ENCODE results near the gene PDXP.

Gene PDXP

GRCh38 chr22:37634417-37634924, 24.1 kb upstream of the PDXP start:
- TF ChIP-seq TCF12 (IDR thresholded peaks at IDR 0.05; ENCODE audit: low read depth) (no peak), RAD21 (IDR thresholded peaks at IDR 0.05; ENCODE audit: low read depth) (peak; percentile 20; the same call in 1 of the 2 replicates)

- TF ChIP-seq TCF12 (IDR thresholded peaks at IDR 0.05; ENCODE audit: low read depth) (no peak), NFIC (IDR thresholded peaks at IDR 0.05) (no peak), YY1 (IDR thresholded peaks at IDR 0.05; ENCODE audit: low read depth) (no peak), CREB1 (IDR thresholded peaks at IDR 0.05; ENCODE audit: low read depth) (no peak), FOXM1 (IDR thresholded peaks at IDR 0.05; ENCODE audit: borderline replicate concordance, low read depth) (no peak), RAD21 (IDR thresholded peaks at IDR 0.05; ENCODE audit: low read depth) (no peak), EP300 (IDR thresholded peaks at IDR 0.05; ENCODE audit: borderline replicate concordance) (no peak), MAX (IDR thresholded peaks at IDR 0.05) (no peak), ZBTB7A (IDR thresholded peaks at IDR 0.05; ENCODE audit: low read depth) (no peak), TEAD4 (IDR thresholded peaks at IDR 0.05) (no peak), CEBPB (IDR thresholded peaks at IDR 0.05) (no peak), TAF1 (IDR thresholded peaks at IDR 0.05; ENCODE audit: low read depth) (no peak)
- TF ChIP-seq, protein P1, sequence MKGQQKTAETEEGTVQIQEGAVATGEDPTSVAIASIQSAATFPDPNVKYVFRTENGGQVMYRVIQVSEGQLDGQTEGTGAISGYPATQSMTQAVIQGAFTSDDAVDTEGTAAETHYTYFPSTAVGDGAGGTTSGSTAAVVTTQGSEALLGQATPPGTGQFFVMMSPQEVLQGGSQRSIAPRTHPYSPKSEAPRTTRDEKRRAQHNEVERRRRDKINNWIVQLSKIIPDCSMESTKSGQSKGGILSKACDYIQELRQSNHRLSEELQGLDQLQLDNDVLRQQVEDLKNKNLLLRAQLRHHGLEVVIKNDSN (IDR thresholded peaks at IDR 0.05) = no peak
These were observed 23.4 kb upstream of the PDXP start for GRCh38 chr22:37635157-37635556.

DNA sequence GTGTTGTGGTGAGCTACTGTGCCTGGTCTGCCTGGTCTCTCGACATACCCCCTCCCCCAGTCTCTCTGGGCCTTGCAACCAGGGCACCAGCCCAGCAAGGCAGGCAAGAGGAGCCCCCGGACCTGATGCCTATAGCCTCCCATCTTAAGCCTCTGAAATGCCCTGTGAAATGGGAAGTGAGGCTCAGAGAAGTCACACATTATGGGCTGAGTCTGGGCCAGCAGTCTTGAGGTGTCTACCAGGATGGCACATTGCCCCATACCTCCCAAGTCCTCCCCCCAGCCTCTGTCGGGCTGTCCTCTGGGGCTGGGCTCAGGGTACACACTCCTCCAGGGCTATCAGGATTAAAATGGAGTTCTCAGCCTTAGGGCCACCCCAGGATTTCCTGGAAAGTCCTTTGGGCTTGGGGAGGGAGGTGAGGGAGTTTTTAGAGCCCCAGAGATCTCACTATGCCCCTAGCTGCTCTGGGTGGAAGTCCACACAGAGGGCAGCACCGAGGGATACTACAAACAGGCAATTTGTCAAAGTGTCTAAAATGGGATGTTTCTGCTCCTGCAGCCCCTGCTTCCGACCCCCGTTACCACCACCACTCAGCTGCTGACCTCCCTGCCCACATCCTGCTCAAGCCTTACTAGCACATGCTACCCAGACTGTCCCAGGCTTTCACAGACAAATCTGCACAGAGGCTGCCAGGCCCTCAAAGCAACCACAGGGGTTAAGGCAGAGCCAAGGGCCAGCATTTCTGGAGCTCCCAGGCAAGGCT, 22.2 kb upstream of the PDXP start:
- TF ChIP-seq, protein P1 (IDR thresholded peaks at IDR 0.05) = no peak
- TF ChIP-seq CEBPB (IDR thresholded peaks at IDR 0.05) = no peak
- peak; percentile 38; the same call in 1 of the 2 replicates for TF ChIP-seq MAX (IDR thresholded peaks at IDR 0.05)

DNA sequence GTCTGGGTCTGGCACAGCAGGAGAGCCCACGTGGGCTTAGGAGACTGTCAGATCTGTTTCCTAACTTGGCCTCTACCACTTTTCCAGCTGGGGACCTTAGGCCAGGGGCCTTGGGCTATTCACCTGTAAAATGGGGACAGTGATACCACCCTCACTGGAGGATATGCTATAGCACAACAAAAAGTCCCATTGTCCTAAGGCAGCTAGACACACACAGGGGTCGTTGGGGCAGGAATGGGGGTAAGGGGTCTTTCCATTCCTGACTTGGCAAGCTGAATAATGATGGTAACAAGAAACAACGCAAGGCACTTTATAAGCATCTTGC, 21.6 kb upstream of the PDXP start:
- TF ChIP-seq EP300 (IDR thresholded peaks at IDR 0.05; ENCODE audit: borderline replicate concordance) = no peak
- TF ChIP-seq FOXM1 (IDR thresholded peaks at IDR 0.05; ENCODE audit: borderline replicate concordance, low read depth) = no peak
- TF ChIP-seq TAF1 (IDR thresholded peaks at IDR 0.05; ENCODE audit: low read depth) = no peak
- TF ChIP-seq, protein P1 (IDR thresholded peaks at IDR 0.05) = peak; percentile 78
- TF ChIP-seq RAD21 (IDR thresholded peaks at IDR 0.05; ENCODE audit: low read depth) = no peak

DNA sequence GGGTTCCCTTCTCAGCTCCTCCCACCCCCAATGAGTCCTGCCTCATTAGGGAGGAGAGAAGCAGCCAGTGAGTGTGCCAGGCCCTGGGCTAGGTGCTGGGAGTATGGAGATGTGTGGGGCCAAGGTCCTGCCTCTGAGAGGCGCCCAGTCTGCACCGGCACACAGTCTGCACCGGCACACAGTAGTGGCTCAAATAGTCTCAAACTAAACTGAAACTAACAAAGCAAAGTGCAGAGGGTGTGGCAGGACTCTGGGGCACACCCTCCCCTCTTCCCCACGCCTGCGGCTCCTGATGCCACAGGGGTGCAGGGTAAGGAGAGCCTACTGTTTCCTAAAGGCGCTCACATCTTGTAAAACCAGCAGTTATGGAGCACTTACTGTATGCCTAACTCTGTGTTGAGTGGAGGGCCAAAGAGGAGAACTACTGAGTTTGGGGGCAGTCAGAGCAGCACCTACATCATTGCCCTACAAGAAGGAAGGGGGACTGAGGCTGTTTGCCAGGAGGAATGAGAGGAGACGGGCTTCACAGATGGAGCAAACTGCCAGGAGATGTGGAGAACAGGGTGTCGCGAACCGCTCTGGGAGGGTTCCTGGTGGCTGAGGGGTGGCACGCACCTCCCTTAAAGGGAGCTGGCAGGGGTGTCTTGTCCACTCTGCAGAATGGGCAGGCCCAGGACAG, 20.0 kb upstream of the PDXP start:
- TF ChIP-seq NFIC (IDR thresholded peaks at IDR 0.05) (no peak), REST (IDR thresholded peaks at IDR 0.05; ENCODE audit: low read depth) (no peak), FOXM1 (IDR thresholded peaks at IDR 0.05; ENCODE audit: borderline replicate concordance, low read depth) (no peak), TEAD4 (IDR thresholded peaks at IDR 0.05) (no peak), YY1 (IDR thresholded peaks at IDR 0.05; ENCODE audit: low read depth) (no peak), TAF1 (IDR thresholded peaks at IDR 0.05; ENCODE audit: low read depth) (no peak), CREB1 (IDR thresholded peaks at IDR 0.05; ENCODE audit: low read depth) (no peak), ZBTB7A (IDR thresholded peaks at IDR 0.05; ENCODE audit: low read depth) (no peak), MAX (IDR thresholded peaks at IDR 0.05) (no peak), CEBPB (IDR thresholded peaks at IDR 0.05) (no peak), RAD21 (IDR thresholded peaks at IDR 0.05; ENCODE audit: low read depth) (no peak), EGR1 (IDR thresholded peaks at IDR 0.05) (no peak), TCF12 (IDR thresholded peaks at IDR 0.05; ENCODE audit: low read depth) (no peak), EP300 (IDR thresholded peaks at IDR 0.05; ENCODE audit: borderline replicate concordance) (no peak)
- TF ChIP-seq, protein P1 (IDR thresholded peaks at IDR 0.05) = no peak

DNA sequence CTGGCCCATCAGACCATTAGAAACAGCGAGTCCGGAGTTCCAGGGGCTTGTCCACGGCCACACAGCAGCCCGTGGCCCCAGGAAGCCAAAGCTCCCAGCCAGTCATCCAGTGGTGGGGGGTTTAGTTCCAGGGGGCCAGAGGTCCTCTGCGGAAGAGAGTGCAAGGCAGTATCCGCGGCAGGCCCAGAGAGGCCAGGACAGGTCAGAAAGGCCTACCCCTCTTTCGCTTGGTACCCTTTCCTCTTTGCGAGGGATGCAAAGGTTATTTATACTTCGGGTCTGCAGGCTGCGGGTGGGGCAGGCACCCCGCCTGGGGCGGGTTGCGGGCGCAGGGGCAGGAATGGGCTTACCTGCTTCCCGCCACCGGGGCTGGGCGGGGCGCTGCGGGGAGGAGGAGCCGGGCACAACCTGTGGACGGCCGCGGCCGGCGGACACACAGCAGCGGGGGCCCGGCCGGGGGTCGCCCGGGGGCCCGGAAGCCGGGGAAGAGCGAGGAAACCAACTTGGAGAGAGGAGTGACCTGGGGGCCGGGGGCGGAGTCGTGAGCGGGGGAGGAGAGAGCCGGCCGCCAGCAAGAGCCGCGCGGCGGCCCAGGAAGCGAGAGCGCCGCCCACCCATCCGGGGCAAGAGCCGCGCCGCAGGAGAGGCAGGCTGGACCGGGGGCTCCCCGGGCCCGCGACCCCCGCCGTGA, 19.3 kb upstream of the PDXP start, which contains the start of gene SH3BP1:
SH3BP1 (plus strand) TSS at position 600 of the 691 bp plus-strand sequence. CDS start 119 bp downstream, outside the sequence.
- TF ChIP-seq EGR1 (IDR thresholded peaks at IDR 0.05) = 0 out of 2 replicates have a peak, but pooled peaks have one; percentile 32
- TF ChIP-seq TCF12 (IDR thresholded peaks at IDR 0.05; ENCODE audit: low read depth) = no peak; the same call in 1 of the 2 replicates
- TF ChIP-seq EP300 (IDR thresholded peaks at IDR 0.05; ENCODE audit: borderline replicate concordance) = 0 out of 2 replicates have a peak, but pooled peaks have one; percentile 27
- TF ChIP-seq TAF1 (IDR thresholded peaks at IDR 0.05; ENCODE audit: low read depth) = 0 out of 2 replicates have a peak, but pooled peaks have one; percentile 35
- no peak for TF ChIP-seq CEBPB (IDR thresholded peaks at IDR 0.05)
- no peak for TF ChIP-seq CREB1 (IDR thresholded peaks at IDR 0.05; ENCODE audit: low read depth)
- peak; percentile 82; the same call in 1 of the 2 replicates for TF ChIP-seq ZBTB7A (IDR thresholded peaks at IDR 0.05; ENCODE audit: low read depth)
